ENCODE data around the gene IMMP1L. TPM values are rescaled to one million over a fixed set of nuclear protein-coding genes. Genes with fewer than 3 reads are reported as not detected.
"Not testable (repeated sequence)": the region's sequence is repeated elsewhere in the genome, so short reads cannot be mapped to it uniquely, and the experiment has no call there.

IMMP1L gene
- total RNA-seq, 6 experiments from 2014 or later, result 5.9 to 17.9 (median 10.6) TPM

DNA sequence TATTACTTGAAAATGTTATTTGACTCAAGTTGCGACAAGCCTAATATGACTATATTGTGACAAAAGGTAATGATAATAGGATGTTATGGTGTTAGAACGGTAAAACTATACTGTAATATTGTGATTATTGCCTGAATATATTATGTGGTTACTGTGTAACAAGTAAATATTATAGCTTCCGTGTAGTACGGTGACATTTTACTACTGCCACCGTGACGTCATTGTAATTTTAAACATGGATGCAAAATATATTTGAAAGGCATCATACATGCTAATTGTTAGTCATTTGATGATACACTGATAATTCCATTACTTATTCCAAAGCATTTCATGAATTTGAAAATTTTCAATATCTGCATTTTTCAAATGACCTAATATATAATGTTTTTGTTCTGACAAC, 2.7 kb upstream of the IMMP1L start:
- no peak overlapping the region for H3K4me3 ChIP-seq
- H3K9me3 ChIP-seq, result no peaks in the 10 kb centered on the region
- TF ChIP-seq, protein P1, sequence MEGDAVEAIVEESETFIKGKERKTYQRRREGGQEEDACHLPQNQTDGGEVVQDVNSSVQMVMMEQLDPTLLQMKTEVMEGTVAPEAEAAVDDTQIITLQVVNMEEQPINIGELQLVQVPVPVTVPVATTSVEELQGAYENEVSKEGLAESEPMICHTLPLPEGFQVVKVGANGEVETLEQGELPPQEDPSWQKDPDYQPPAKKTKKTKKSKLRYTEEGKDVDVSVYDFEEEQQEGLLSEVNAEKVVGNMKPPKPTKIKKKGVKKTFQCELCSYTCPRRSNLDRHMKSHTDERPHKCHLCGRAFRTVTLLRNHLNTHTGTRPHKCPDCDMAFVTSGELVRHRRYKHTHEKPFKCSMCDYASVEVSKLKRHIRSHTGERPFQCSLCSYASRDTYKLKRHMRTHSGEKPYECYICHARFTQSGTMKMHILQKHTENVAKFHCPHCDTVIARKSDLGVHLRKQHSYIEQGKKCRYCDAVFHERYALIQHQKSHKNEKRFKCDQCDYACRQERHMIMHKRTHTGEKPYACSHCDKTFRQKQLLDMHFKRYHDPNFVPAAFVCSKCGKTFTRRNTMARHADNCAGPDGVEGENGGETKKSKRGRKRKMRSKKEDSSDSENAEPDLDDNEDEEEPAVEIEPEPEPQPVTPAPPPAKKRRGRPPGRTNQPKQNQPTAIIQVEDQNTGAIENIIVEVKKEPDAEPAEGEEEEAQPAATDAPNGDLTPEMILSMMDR (IDR thresholded peaks at IDR 0.05), result no peak
- TF ChIP-seq POLR2A (IDR thresholded peaks at IDR 0.05), result no peak
- DNase-seq (no peak), ATAC-seq (no peak)
- H3K36me3 ChIP-seq, result no peaks in the 10 kb centered on the region
- intact Hi-C loops (cut with DNase I), result no loop called here
- peaks cover 0 to 12% (median 5%) of the 10 kb centered on the region in 4 donors for H3K4me1 ChIP-seq
- 86% methylated on average over 6 of the region's 6 CpGs for WGBS (ENCODE audit: insufficient coverage, low coverage, low lambda C conversion rate, missing lambda C conversion rate)
- H3K27me3 ChIP-seq, result no peaks in the 10 kb centered on the region
- H3K27ac ChIP-seq, result no peak overlapping the region

DNA sequence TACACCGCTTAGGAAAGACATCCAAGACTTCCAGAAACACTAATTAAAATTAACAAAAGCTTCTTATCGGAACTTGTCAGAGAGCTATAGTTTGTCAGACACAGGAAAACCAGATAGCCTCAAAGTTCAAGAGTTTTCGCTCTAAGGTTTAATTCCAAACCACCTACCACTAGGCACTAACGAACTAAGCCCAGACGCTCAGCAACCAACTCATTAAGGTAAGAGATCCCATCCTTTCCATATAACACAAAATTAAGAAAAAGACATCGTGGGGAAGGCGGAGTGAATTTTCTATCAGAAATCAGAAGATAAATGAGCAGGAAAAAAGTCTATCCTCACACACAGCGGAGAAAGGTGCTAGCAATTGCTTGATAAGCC, 382 bp downstream of the IMMP1L start:
- no peaks in the 10 kb centered on the region for H3K9me3 ChIP-seq
- peak overlapping the region; percentile 78 to 92 (median 81) for H3K4me3 ChIP-seq
- no peak for DNase-seq
- under 1% methylated on average over 8 of the region's 8 CpGs for WGBS (ENCODE audit: insufficient coverage, low coverage, low lambda C conversion rate, missing lambda C conversion rate)
- peak overlapping the region; percentile 61 to 80 (median 75) for H3K27ac ChIP-seq
- intact Hi-C loops (cut with DNase I), result no loop called here
- H3K27me3 ChIP-seq, result no peaks in the 10 kb centered on the region
- TF ChIP-seq, protein P1 (IDR thresholded peaks at IDR 0.05), result no peak
- no peak for TF ChIP-seq POLR2A (IDR thresholded peaks at IDR 0.05)
- H3K36me3 ChIP-seq, result peaks cover 0 to 3% (median 0%) of the 10 kb centered on the region in 4 donors
- ATAC-seq, result peak; percentile 43 to 50 (median 47)
- H3K4me1 ChIP-seq, result peaks cover 0 to 12% (median 5%) of the 10 kb centered on the region in 4 donors

DNA sequence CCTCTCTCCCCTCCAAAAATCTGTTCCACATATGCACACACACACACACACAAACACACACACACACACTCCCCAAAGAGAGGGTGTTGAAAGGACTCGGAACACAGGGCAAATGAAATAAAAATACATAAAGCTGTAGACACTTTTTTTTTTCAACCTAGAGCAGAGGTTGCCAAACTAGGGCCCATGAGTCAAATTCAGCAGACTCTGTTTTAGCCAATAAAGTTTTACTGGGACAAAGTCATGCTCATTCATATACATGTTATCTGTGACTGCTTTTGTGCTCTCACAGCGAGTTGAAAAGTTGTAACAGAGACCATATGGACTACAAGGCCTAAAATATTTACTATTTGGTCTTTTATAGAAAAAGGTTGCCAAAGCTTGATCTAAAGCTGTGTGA, 8.9 kb downstream of the IMMP1L start:
- peaks cover 0 to 3% (median 0%) of the 10 kb centered on the region in 4 donors for H3K36me3 ChIP-seq
- no peak overlapping the region for H3K4me3 ChIP-seq
- H3K27ac ChIP-seq, result no peak overlapping the region
- WGBS (ENCODE audit: insufficient coverage, low coverage, low lambda C conversion rate, missing lambda C conversion rate), result 94% methylated on average over 2 of the region's 2 CpGs
- DNase-seq, result no peak
- TF ChIP-seq, protein P1 (IDR thresholded peaks at IDR 0.05), result no peak
- TF ChIP-seq POLR2A (IDR thresholded peaks at IDR 0.05), result no peak
- no peaks in the 10 kb centered on the region for H3K27me3 ChIP-seq
- intact Hi-C loops (cut with DNase I), result no loop called here
- no peaks in the 10 kb centered on the region for H3K4me1 ChIP-seq
- ATAC-seq, result no peak
- no peaks in the 10 kb centered on the region for H3K9me3 ChIP-seq

DNA sequence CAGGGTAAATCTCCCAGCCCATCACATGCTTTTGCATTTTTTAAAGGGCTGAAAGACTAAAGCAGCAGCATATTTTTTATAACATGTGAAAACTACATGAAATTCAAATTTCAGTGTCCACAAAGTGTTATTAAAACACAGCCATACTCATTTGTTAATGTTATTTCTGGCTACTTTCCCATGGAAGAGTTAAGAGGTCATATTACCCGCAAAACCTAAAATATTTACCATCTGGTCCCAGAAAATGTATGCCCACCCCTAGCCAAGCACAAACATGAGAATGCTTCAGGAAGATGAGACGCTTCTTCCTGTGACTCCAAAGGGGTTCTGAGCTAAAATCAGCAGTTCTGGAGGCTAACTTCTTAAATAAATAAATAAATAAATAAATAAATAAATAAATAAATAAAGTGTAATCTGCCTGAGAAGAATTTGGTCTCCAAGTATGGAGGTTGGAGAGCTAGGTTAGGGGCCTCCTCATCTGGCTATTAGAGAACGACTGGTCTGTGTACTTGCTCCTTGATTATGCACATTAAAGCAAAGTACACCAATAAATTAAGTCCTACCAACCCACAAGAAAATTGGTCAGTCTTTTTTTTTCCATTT, 9.7 kb downstream of the IMMP1L start:
- Histone ChIP-seq H3K27ac (no peak overlapping the region), H3K4me1 (no peaks in the 10 kb centered on the region), H3K4me3 (no peak overlapping the region), H3K36me3 (peaks cover 0 to 3% (median 0%) of the 10 kb centered on the region in 4 donors), H3K27me3 (no peaks in the 10 kb centered on the region), H3K9me3 (no peaks in the 10 kb centered on the region)
- TF ChIP-seq, protein P1 (IDR thresholded peaks at IDR 0.05), result no peak
- TF ChIP-seq POLR2A (IDR thresholded peaks at IDR 0.05), result no peak
- WGBS (ENCODE audit: insufficient coverage, low coverage, low lambda C conversion rate, missing lambda C conversion rate), result 93% methylated on average over 3 of the region's 3 CpGs
- intact Hi-C loops (cut with DNase I), result no loop called here
- DNase-seq (no peak), ATAC-seq (no peak)

DNA sequence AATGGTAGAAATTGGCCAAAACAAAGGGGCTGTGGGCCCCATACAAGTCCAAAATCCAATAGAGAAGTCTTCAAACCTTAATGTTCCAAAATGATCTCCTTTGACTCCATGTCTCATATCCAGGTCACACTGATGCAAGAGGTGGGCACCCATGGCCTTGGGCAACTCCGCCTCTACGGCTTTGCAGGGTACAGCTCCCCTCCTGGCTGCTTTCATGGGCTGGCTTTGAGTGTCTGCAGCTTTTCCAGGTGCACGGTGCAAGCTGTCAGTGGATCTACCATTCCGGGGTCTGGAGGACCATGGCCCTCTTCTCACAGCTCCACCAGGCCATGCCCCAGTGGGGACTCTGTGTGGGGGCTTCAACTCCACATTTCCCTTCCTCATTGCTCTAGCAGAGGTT, 15.7 kb downstream of the IMMP1L start:
- H3K4me1 ChIP-seq; ATAC-seq; H3K4me3 ChIP-seq; H3K36me3 ChIP-seq; H3K27me3 ChIP-seq; H3K9me3 ChIP-seq; intact Hi-C loops (cut with DNase I); DNase-seq; H3K27ac ChIP-seq: not testable (repeated sequence)
- WGBS (ENCODE audit: insufficient coverage, low coverage, low lambda C conversion rate, missing lambda C conversion rate), result 100% methylated on average over 4 of the region's 4 CpGs
